Adipocyte (in vitro differentiated cells): ENCODE data around the gene CFAP52.

Experiments used
- DNase-seq: peaks from one replicate; pipeline ENCODE4 v3.0.0-alpha.2; 2015; ENCODE audit warnings: low read depth
- H3K27me3 ChIP-seq: replicated peaks from 2 replicates; pipeline ENCODE4 v1.7.0; 2013; ENCODE audit warnings: mild to moderate bottlenecking, low read length, moderate library complexity; ENCODE audit not compliant: control insufficient read depth, insufficient read depth
- H3K36me3 ChIP-seq: 2 replicates; pipeline ENCODE4 v1.7.0; 2013; ENCODE audit warnings: low read length, mild to moderate bottlenecking, moderate library complexity; ENCODE audit not compliant: control insufficient read depth, insufficient read depth, severe bottlenecking
- H3K4me1 ChIP-seq: 2 replicates; pipeline ENCODE4 v1.7.0; 2013; ENCODE audit warnings: mild to moderate bottlenecking, low read length, moderate library complexity; ENCODE audit not compliant: control insufficient read depth, insufficient read depth
- H3K4me3 ChIP-seq: 2 replicates; pipeline ENCODE4 v1.7.0; 2013; ENCODE audit warnings: mild to moderate bottlenecking, low read length, moderate library complexity
- H3K9ac ChIP-seq: 2 replicates; pipeline ENCODE4 v1.7.0; 2013; ENCODE audit warnings: mild to moderate bottlenecking, low read length, moderate library complexity
- H3K9me3 ChIP-seq: 2 replicates; pipeline ENCODE4 v1.7.0; 2013; ENCODE audit warnings: mild to moderate bottlenecking, low read length, moderate library complexity; ENCODE audit not compliant: control insufficient read depth

The CFAP52 gene, protein sequence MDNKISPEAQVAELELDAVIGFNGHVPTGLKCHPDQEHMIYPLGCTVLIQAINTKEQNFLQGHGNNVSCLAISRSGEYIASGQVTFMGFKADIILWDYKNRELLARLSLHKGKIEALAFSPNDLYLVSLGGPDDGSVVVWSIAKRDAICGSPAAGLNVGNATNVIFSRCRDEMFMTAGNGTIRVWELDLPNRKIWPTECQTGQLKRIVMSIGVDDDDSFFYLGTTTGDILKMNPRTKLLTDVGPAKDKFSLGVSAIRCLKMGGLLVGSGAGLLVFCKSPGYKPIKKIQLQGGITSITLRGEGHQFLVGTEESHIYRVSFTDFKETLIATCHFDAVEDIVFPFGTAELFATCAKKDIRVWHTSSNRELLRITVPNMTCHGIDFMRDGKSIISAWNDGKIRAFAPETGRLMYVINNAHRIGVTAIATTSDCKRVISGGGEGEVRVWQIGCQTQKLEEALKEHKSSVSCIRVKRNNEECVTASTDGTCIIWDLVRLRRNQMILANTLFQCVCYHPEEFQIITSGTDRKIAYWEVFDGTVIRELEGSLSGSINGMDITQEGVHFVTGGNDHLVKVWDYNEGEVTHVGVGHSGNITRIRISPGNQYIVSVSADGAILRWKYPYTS

DNA sequence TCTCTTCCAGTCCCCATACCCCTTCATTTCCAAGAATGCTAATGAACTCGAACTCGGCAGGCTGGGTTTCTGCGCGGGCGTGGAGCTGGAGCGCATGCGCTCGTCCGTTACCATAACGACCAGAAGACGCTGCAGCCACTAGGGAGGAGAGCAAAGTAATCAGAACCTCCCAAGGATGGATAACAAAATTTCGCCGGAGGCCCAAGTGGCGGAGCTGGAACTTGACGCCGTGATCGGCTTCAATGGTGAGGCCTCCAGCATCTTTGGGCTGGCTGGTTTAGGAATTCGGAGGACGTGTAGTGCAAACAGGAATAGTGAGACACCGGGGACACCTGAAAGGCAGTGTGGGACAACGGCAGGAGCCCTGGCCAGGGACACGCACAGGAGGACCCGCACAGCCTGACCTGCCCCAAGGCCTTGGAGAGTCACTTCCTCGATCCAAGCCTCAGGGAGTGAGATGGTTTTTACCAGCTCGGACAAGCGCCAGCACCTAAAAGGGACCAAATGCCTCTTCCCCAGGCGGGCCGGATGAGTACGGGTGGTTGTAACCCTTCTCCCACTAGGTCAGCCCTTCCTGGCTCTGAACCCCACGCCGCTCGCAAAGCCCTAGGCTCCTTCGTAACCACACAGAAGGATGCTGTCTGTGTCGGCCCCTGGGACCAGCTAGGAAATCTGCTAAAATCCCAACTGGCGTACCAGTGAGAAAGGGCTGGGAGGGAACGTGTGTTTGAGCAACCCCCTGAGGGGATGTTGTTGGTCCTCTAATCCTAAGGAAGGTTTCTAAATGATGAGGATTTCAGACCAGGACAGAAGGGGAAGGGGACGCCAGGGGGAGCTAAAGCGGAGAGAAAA, at the start of gene CFAP52:
TSS of gene CFAP52 (plus strand) at position 122 of the 852 bp plus-strand sequence. CDS start at position 176, 54 bp downstream.
- H3K9me3 ChIP-seq = no peaks in the 10 kb centered on the region

DNA sequence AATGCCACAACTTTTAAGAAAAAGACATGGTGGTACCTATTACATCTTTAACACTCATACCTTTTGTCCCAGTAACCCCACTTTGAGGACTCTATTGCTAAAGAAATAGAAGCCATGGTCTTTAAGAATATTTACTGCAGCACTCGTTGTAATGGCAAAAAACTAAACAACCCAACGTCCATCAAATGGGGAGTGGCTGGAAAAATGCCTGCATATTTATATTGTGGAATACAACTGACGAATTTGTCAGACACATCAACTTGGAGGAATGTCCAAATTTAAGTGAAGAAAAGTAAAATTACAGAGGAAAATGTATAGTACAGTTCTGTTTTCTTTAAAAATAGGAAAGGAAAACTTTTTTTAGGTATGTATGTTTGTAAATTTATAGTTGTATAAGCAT, 48.7 kb upstream of the CFAP52 start:
- no peak overlapping the region for H3K9ac ChIP-seq
- no peak for DNase-seq
- no peaks in the 10 kb centered on the region for H3K9me3 ChIP-seq
- H3K27me3 ChIP-seq = no peaks in the 10 kb centered on the region
- H3K36me3 ChIP-seq = no peaks in the 10 kb centered on the region
- no peaks in the 10 kb centered on the region for H3K4me1 ChIP-seq
- H3K4me3 ChIP-seq = no peak overlapping the region

More for the DNA sequence above, at the start of gene CFAP52:
- Histone ChIP-seq H3K27me3 (no peaks in the 10 kb centered on the region), H3K36me3 (no peaks in the 10 kb centered on the region), H3K4me3 (peak within 1 kb of the TSS; percentile 91), H3K9ac (peak within 1 kb of the TSS; percentile 87), H3K4me1 (peaks cover 19% of the 10 kb centered on the region)
- peak; percentile 91 for DNase-seq

DNA sequence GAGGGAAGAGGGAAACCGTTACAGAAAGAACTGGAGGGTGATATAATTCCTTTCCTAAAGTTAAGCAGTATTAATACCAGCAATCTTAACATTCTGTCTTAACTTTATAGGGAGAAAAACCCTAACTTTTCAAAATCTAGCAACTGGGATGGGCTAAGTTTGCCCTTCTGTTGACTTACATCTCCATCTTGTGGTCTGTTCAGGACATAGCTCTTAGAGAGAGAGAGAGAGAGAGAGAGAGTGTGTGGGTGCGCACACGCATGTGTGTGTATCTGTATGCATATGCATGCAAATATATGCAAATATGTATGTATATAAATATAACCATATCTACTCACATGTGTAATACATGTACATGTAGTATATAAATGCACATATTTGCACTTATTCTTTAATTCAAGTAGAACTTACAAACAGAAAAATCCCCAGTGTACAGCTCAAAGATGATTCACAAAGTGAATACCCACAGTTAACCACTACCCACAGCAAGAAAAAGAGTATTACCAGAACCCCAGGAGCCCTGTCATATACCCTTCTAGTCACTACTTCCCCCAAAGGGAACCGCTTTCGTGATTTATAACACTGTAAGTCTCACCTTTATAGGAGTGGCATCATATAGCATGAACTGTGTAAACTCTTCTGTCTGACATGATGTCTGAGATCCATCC, 47.3 kb upstream of the CFAP52 start:
- no peak overlapping the region for H3K9ac ChIP-seq
- no peaks in the 10 kb centered on the region for H3K4me1 ChIP-seq
- no peak overlapping the region for H3K4me3 ChIP-seq
- H3K9me3 ChIP-seq = no peaks in the 10 kb centered on the region
- H3K36me3 ChIP-seq = no peaks in the 10 kb centered on the region
- peak; percentile 44 for DNase-seq
- H3K27me3 ChIP-seq = no peaks in the 10 kb centered on the region

DNA sequence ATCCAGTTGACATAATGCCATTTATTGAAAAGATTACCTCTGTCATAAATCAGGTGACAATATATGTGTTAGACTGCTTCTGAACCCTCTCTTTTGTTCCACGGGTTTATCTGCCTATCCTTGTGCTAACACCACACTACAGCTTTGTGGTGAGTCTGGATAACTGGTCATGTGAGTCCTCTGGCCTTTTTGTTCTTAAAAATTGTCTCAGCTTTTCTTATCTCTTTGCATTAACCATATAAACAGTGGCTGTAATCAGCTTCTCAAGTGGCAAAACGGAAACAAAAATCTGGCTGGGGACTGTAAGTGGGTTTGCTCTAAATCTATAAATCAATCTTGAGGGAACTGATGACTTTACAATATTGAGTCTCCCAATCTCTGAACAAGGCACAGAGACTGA, 45.4 kb upstream of the CFAP52 start:
- no peak for DNase-seq
- Histone ChIP-seq H3K27me3 (no peaks in the 10 kb centered on the region), H3K4me3 (no peak overlapping the region), H3K4me1 (no peaks in the 10 kb centered on the region), H3K36me3 (no peaks in the 10 kb centered on the region), H3K9ac (no peak overlapping the region), H3K9me3 (no peaks in the 10 kb centered on the region)

DNA sequence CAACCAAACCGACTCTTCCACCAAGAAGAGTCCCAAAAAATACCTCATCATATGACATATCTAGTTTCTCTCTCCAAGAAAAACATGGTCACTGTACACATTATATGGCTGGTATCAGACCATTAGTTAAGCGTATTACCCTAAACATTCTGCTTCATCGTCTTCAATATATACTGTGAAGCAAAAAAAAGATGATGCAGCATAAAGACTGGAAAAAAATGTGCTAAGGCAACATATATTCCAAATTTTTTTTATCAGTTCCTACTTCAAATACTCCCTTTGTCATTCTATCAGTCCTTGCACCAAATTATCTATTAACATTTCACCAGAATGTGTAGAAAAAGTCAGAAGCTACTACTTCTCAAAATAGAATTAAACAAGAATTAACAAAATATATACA, 43.7 kb upstream of the CFAP52 start:
- Histone ChIP-seq H3K4me3 (no peak overlapping the region), H3K36me3 (no peaks in the 10 kb centered on the region), H3K9me3 (no peaks in the 10 kb centered on the region)

DNA sequence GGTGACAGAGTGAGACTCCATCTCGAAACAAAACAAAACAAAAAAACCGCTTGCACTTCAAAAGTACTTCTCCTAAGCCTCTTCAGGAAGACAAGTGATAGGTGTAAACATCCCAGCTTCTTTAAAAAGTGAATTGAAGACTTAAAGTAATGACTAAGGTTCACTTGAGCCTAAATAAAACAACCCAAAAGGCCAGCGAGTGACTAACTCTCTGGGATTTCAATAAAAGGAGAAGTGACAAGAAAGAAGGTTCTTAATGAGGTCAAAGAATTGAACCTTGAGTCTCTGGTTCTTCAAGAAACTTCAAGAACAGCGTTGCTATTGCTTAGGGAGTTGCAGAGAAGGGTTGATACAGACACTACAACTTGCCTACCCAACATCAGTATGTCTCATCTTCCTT, 43.0 kb upstream of the CFAP52 start:
- no peaks in the 10 kb centered on the region for H3K4me1 ChIP-seq
- DNase-seq = no peak
- no peaks in the 10 kb centered on the region for H3K27me3 ChIP-seq
- no peaks in the 10 kb centered on the region for H3K36me3 ChIP-seq
- no peak overlapping the region for H3K9ac ChIP-seq
- H3K4me3 ChIP-seq = no peak overlapping the region
- no peaks in the 10 kb centered on the region for H3K9me3 ChIP-seq

More for the DNA sequence above, 43.7 kb upstream of the CFAP52 start:
- Histone ChIP-seq H3K4me1 (no peaks in the 10 kb centered on the region), H3K27me3 (no peaks in the 10 kb centered on the region), H3K9ac (no peak overlapping the region)
- DNase-seq = no peak

DNA sequence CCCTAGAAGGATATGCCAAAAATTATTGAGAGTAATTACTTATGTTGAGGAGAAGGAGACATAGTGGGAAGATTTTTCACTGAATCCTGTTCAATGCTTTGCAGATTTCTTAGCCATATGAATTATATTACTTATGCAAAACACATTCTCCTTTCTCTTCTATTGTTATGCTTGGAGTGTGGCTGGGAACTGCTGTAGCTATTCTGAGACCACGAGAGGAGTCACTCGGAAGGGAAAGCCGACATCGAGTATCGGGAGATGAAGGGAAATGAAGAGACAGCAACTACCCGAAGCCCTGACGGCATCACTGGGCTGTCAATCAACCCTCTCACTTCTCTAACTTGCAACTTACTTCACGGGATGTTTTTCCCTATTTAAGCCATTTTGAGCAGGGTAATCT, 40.4 kb upstream of the CFAP52 start:
- peak; percentile 2 for DNase-seq
- Histone ChIP-seq H3K36me3 (no peaks in the 10 kb centered on the region), H3K4me1 (no peaks in the 10 kb centered on the region), H3K4me3 (no peak overlapping the region), H3K9me3 (no peaks in the 10 kb centered on the region), H3K9ac (no peak overlapping the region), H3K27me3 (no peaks in the 10 kb centered on the region)

DNA sequence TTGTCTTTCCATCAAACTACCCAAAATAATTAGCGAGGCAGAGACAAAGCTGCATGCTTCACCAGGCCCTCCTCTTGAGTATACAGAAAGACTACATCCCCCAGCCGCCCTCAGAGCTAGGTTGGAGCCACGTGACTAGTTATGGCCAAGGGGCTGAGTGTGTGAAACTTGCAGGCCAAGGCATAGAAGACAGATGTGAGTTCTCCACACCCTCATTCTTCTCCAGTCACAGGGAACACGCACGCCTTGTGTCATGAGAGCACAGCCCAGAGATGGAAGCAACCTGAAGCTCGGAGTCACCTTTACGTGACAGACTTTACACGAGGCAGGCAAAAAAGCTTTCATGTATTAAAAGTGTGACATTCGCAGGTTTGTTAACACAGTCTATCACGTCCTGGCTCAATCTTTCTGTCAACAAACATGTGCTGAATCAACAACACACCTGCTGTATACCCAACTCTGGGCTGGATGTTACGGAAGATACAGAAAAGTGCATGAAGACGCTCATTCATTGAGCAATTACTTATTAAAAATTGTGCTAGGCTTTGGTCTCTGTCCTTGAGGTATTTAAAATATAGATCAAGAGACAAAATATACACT, 39.2 kb upstream of the CFAP52 start:
- no peaks in the 10 kb centered on the region for H3K9me3 ChIP-seq
- no peak overlapping the region for H3K4me3 ChIP-seq
- DNase-seq = no peak
- H3K4me1 ChIP-seq = no peaks in the 10 kb centered on the region
- no peaks in the 10 kb centered on the region for H3K27me3 ChIP-seq
- H3K9ac ChIP-seq = no peak overlapping the region
- no peaks in the 10 kb centered on the region for H3K36me3 ChIP-seq

DNA sequence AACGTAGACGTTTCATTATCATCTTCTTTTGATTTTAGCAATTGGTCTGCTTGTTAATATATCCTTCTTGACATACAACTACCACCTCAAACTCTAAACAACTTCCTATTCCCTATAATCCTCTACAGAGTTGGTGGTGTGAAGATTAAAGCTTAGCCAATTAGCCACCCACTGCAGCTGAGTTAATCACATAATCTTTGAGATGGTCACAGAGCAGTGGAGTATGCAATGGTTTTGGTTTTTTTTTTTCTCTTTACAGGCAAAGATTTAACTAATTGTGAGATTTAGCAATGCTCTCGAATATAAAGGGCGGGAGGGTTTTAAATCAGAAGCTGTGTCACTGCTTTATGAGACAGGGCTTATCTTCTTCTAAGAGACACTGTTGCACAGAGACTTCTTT, 37.8 kb upstream of the CFAP52 start:
- no peak for DNase-seq
- H3K9me3 ChIP-seq = no peaks in the 10 kb centered on the region
- H3K27me3 ChIP-seq = no peaks in the 10 kb centered on the region
- H3K36me3 ChIP-seq = no peaks in the 10 kb centered on the region
- H3K4me3 ChIP-seq = no peak overlapping the region
- no peaks in the 10 kb centered on the region for H3K4me1 ChIP-seq
- H3K9ac ChIP-seq = no peak overlapping the region

DNA sequence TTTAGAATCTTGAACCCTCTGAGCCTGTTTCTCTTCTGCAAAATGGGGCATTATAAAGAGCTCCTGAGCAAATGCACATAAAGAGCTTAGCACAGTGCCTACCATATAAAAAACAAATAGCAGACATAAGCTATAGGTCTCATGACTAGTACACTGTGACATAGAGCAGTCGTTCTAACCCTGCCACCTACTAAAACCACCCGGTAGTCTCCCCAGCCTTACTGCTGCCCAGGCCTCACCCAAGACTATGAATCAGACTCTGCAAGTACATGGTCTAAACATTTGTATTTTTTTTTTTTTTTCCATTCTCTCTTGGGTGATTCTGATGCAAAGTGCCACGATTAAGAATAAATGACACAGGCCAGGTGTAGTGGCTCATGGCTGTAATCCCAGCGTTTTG, 34.7 kb upstream of the CFAP52 start:
- no peaks in the 10 kb centered on the region for H3K9me3 ChIP-seq
- no peak overlapping the region for H3K9ac ChIP-seq
- no peak for DNase-seq
- H3K4me3 ChIP-seq = no peak overlapping the region
- H3K36me3 ChIP-seq = no peaks in the 10 kb centered on the region
- H3K27me3 ChIP-seq = no peaks in the 10 kb centered on the region
- H3K4me1 ChIP-seq = no peaks in the 10 kb centered on the region
